Stimulated activated CD4-positive, alpha-beta T cell treated with anti-CD3 and anti-CD28 coated beads, Interleukin-12 subunit alpha, Interleukin-12 subunit beta, amount 100 ng/mL, for 24 hours (primary cell): ENCODE data around the gene NFYA.

Experiments
- DNase-seq, 2 experiments: peaks; one replicate each; pipeline ENCODE4 v3.0.0-alpha.2; 2020; ENCODE audit warnings: low read depth in 2 of 2

Gene NFYA

DNA sequence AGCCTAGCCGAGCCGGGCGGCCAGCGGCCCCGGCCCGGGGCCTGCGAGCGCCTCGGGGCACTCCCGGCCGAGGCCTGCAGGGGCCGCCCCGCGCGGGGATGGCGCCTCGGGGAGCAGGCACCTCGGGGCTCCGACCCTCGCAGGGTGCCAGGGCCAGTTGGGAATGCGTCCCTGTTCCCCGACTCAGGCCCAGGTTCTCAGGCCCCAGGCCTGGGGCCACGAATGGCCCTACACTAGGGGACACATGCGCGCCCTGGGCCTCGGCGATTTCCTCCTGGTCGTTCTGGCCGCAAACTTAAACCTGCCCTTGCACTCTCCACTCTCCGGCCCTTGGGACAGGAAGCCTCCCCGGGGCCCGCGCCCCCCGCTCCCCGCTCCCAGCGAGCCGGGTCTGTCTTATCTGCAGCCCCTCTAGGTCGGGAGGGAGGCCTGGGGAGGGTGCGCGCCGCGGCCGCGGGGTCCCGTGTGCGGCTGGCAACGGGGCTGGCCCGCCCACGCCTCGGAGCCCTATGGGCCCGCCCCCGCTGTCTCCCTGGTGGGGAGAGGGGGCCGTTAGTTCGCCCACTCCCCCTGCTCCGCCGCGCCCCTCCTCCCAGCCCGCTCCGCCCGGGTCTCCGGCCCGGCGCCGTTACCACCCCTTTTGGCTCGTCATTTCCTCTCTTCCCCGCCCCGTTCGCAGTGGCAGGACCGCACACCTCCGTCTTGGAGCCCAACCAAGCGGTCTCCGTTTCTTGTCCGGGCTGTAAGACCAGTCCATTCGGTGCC, 611 bp downstream of the NFYA start:
- DNase-seq: peak; percentile 59 to 76

DNA sequence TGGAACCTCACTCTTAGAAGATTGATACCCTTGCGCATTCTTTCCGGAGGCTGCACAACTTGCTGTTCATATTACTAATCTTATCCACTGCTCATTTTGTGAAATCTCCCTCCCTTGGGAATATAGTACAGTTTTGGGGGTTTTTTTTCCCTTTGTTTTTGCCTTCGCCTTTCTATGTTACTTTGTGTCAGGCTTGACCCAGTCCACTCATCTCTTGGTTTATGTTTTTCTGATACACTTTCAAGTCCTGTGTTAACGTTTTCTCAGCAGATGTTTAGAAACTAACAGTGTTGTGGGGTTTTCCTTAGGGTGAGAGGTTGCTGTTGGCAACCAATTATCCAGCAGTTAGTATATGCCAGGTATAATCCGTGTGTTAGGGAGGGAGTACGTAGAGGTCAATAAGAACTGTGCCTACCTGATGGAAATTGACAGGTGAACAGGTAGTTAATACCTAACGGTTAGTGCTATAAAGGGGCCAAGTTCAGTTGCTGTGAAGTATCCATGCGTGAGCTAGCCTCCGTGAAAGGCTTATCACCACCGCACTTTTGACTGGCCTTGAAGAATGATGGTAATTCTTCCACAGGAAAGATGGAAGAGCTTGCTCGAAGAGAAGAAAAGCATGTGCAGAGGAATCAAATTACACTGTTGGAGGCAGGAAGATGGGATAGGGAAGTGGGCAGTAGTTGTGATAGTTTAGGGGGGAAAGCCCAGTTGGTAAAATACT, 1.4 kb downstream of the NFYA start:
- DNase-seq: no peak

DNA sequence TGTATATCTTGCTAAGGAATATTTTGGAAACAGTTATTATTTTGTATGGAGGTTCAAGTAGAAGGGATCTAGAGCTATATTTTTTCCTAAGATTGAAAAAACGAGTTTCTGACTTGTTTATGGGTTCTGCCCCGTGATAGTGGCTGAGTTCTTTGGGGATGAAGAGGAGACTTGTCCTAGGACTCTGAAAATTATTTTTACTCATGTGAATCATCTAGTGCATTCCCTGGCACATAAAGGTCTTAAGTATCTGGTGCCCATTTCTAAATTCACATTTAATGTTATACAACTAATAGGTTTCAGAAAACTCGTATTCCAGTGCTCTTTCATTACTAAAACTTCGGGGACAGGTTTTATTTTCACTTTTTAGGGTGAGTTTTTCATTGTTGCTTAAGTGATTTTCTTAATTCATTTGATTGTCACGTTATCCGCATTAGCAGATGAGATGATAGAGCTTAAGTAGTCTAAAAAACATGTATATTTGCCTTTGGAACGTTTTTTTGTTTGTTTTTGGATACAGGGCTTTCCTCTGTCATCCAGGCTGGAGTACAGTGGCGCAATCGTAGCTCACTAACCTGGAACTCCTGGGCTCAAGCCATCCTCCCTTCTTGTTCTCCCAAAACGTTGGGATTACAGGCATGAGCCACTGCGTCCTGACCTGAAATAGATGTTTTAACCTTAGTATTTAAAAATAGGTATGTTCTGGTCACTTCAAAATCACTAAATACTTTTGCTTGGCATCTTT, 2.1 kb downstream of the NFYA start:
- DNase-seq: no peak

DNA sequence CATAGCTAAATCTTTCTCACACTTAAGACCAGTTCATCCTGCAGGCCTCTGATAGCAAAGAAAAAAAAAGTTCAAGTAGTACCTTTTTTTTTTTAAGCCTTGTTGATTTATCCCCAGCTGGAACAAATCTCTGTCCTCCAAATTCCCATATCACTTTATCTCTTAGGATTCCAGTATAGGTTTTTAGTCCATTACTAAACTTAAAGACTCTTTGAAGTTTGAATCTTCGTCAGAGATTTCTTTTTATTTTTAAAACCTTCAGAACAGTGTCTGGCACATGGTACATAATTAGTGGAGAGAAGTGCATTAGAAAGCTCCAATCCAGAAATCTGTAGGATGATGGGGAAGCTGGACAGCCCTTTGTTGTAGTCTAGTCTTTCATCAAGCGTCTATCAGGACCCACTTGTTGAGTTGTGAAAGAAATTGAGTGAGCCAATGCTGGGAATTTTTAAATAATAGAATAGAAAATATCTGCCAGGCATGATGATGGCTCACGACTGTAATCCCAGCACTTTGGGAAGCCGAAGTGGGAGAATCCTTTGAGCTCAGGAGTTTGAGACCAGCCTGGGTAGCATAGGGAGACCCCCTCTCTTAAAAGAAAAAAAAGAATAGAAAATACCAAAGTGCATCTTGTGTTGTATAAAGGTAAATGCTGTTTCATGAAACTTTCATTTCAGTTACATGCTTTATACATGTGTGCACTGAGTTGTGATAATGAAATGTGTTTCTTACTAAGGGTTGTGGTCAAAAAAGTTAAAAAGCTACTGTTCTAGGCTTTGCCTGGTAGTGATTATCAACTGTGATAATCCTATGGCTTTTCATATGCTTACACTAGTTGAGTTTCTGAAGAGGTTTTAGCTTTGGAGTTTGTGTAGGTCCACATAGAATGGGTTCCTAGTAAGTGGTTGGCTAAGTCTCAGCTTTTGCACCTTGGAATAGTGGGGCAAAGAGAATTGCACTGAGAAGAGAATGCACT, 3.2 kb downstream of the NFYA start:
- no peak for DNase-seq

DNA sequence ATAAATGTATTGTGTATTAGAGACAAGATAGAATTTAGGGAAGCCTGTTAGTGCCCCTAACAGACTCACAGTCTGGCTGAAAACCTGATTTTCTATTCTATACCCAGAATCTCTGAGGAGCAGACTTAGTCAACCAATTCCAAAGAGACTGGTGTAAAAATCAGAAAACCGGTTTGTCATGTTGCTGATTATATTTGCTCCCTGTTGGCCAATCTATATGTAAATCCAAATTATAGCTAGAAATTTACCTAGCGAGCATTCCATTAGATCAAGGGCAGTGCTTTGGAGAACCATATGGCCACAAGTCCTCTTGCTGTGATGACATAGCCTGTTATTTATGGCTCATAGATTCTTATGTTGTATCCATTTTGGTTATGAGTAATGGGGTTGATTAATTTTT, 4.8 kb downstream of the NFYA start:
- no peak for DNase-seq

DNA sequence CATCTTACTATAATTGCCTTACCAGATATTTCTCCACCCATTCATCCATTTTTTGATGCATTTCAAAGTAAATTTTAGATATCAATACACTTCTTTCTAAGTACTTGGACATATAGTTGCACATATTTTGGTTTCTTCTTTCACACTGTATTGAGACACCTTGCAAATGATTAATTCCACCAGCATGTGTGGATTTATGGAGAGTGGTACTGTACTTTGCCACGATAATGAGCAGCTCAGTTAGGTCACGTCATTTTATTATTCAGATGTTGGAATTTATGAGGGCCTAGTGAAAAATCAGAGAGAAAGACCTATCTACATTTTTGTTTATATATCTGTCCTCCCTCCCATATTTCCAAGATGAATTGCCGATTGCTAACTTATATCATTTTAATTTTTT, 5.3 kb downstream of the NFYA start:
- no peak for DNase-seq

DNA sequence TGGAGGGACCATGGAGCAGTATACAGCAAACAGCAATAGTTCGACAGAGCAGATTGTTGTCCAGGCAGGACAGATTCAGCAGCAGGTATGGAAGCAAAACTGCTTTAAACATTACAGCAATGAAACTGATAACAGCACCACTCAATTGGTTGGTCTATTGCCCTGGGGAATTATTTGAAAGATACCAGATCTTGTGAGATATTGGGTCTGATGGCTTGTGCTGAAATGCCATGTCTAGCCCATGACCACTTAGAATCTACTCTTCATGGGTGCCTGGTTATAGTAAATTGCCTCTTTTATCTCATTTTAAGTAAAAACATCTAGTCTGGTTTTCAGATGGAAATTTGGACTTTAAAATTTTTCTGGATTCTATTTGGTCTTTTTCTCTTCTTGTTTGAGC, 6.3 kb downstream of the NFYA start:
- no peak for DNase-seq

DNA sequence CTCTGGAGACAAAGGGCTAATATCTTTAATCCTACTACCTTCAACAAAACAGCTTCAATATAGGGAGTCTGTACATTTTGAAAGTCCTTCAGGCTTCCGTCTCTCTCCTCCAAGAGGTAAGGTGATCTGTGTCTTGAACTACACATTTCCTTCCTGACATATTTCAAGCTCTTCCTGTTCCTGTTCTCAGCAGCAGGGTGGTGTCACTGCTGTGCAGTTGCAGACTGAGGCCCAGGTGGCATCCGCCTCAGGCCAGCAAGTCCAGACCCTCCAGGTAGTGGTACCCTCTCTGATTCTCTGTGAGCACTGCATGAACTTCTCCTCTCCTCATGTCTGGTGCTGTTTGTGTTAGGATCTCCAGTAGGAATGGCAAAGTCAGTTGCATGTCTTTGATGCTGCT, 7.8 kb downstream of the NFYA start:
- no peak for DNase-seq

DNA sequence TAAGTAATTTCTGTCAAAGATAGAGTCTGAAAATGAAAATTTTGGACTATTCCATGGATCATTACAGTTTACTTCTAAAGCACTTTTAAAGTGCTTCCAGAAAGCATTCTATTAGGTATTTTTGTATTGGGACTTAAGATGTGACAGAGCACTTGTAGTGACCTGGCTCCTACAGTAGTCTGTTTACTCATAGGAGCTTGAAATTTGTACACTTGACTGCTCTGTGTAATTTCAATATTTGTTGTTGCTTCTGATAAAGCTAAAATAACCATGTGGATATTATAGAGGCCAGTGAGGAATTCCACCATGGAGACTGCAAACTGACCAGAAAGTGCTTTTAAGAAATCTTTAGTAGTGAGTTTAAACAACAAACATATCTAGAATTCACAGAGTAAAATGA, 10.3 kb downstream of the NFYA start:
- no peak for DNase-seq

DNA sequence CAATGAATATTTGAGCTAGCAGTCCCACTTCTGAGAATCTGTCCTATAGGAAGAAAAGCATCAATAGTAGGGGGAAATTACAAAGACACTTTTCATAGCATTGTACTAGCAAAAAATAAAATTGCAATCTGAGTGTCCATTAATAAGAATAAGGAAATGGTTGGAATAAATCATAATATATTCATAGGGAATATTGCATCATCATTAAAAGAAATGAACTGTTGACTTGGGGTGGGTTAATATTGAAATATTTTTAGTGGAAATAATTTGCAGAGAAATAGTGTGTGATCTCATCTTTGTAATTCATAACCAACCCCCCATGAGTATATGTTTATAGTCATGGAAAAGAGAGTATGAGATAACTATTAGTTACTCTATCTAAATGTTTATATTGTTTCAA, 12.4 kb downstream of the NFYA start:
- no peak for DNase-seq

DNA sequence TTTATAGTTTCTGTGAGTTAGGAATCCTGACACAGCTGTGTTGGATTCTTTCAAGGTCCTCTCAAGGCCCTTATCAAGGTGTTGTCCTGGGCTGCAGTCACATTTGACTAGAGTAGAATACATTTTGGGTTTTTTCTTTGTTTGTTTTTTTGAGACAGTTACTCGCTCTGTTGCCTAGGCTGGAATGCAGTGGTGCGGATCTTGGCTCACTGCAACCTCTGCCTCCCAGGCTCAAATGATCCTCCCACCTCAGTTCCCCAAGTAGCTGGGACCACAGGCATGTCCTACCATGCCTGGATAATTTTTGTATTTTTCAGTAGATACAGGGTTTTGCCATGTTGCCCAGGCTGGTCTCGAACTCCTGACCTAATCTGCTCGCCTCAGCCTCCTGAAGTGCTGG, 15.7 kb downstream of the NFYA start:
- no peak for DNase-seq

DNA sequence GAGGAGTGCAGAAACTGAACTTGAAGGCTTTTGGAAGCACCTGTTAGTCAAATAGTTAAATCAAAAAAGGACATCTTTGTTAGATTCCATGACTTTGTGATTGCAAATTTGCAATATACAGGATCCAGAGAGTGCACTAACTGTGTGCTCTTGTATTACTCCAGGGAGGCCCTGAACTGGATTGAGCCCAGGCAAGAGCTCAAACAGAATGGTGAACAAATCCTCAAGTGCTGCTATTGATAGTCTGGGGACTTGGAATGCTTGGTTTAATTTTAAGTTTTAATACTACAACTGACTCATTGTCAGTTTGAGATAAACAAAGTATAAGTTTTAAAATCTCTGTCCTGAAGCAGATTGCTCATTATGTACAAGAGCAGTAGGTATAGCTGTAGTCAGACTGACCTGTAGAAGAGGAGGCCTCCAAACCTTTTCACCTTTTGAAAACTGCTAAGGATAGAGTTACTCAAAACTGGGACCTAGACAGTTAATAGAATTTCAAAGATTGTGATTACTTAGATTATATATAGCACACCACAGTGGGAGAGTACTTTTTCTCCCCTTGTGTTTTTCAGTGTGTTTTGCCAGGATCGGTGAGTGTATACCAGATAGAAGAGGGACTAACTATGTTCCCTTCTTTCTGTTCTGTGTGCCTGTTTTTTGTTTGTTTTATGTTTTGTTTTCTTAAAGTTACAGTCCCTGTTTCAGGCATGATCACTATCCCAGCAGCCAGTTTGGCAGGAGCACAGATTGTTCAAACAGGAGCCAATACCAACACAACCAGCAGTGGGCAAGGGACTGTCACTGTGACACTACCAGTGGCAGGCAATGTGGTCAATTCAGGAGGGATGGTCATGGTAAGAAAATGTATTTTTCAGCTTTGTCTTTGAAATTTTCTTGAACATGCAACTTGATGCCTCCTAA, 18.3 kb downstream of the NFYA start:
- DNase-seq: no peak

DNA sequence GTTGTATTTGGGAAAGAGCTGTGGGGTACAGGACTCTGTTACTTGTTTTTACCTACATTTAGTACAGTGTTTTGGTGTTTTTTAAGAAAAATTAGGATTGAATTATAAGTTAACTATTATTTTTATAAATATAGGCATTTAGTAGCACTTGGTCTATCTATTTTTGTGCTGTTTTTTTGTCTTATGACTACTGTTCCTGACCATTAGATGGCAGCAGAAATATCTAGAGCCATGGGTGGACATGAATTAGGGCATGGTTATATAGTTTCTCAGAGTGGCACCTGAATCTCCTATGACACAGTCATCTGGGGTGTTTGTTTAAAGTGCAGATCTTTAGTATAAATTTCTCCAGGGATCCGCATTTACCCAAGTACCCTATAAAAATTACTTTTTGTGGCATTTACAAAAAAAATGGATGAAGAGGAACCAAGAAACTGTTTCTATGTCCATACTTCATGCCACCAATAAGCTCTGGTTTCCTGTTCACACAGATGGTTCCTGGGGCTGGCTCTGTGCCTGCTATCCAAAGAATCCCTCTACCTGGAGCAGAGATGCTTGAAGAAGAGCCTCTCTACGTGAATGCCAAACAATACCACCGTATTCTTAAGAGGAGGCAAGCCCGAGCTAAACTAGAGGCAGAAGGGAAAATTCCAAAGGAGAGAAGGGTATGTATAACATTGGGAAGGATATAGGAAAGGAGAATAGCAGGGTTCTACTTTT, 19.8 kb downstream of the NFYA start:
- DNase-seq: no peak

DNA sequence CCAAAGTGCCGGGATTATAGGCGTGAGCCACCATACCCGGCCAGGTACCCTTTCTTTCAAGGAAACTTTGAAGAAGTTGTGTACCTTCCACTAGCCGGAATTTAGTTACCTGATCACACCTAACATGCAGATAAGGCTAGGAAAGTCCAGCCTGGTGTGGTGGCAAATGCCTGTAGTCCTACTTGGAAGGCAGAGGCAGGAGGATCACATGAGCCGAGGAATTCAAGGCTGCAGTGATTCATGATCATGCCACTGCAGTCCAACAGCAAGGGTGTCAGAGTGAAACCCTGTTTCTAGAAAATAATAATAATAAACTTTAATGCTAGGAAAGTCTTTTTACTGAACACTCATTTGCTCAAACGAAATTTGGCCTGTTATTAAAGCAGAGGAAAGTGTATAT, 21.0 kb downstream of the NFYA start:
- no peak for DNase-seq

DNA sequence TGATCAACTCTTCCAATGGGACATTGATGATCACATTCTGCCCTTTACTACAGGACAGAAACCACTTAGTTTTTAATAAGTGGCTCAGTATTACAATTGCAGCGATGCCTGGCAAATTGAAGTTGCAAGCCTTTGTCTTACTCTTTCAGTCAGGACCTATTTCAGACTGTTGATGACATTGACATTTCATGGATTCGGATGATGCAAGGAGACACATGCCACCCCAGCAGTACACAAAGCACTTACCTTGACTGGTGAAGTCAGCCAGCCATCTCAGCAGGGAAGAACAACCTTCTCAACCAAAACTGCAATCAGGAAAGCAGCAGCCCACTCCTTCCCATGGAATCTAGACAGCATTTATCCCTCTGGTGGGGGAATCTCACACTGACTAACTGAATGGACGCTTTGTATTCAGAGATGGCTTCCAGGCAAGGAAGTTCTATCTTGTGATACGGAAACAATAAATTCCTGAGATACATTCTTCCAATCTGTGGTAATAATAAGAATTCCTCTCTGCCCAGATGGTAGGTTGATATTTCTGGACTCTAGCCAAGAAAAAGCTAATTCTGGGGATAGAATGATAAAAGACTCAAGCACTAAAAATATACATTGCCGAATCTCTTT, 24.8 kb downstream of the NFYA start:
- DNase-seq: no peak

DNA sequence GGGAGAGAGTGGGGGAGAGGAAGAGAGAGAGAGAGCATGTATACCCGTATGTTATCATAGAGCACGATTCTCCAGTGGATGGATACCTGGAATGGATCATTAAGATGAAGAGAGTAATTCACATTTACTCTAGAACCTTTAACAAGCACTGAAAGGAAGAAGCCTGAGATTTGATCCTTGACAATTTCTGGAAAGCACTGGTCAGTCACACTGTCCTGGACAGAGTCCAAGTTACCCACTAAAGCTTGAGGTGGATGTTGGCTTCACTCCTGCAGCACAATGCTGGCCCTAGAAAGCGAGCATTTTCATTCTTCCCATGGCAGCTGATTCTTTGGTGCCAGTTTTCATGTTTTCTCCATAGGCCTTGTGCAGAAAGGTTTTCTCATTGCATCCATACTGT, 25.6 kb downstream of the NFYA start:
- DNase-seq: no peak

DNA sequence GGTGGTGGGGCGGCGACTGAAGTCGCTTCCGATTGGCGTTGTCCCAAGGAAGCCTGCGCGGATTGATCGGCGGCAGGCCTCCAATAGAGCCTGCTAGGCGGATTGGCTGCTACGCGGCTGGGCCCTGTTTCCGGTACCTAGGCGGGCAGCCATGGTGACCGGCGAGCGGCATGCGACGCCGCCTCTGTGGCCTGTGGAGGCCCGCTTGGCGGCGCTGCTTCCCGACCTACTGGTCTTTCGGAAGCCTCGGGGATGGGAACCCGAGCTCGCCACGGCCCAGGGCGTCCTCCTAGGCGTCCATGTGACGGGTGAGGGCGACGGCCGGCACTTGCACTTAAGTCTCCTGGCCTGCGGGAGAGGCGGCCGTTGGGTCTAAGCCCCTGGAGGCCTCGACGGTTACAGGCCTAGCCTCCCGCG, 28.1 kb downstream of the NFYA start:
- DNase-seq: no peak

DNA sequence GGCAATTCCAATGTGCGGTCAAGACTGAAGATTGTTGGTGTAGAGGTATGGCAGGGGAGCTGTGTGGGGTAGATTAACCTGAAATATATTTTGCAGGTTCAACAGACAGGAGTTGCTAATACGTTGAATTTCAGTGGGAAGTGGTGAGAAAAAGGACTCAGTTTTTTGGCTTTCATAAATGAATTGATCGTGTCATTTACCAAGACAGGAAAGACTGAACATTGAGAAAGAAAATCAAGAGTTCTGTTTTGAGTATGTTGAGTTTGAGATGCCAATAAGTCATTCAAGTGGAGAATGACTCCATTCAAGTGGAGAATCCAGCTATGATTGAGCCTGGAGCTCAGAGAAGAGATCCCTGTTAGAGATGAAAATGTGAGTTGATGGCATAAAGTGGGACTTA, 31.1 kb downstream of the NFYA start:
- no peak for DNase-seq

DNA sequence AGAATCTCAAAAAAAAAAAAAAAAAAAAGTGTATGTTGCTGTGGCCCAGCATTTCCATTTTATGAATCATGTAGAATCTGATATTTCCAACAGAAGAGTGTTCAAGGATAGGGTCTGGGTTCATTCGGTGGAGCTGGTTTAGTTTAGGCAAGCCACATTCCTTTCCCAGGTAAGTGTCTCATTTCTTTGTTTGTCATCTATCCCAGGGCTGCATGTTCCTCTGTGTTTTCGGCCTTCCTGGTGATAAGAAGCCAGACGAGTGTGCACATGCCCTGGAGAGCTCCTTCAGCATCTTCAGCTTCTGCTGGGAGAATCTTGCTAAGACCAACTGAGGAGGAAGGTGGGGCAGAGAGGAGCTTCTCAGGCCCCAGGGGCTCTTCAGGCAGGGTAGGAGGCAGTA, 38.2 kb downstream of the NFYA start:
- no peak for DNase-seq
